Endothelial cell of umbilical vein (primary cell): ENCODE results near the gene GLRA2. TPM values are rescaled to one million over a fixed set of nuclear protein-coding genes. Genes with fewer than 3 reads are reported as not detected.

Experiments
- BruUV-seq: library from RNA; stranded (reverse); fragments of 400-500 nt; replicated peaks from 2 replicates; lab custom pipeline; 2021; lab: Mats Ljungman, UMichigan
- CTCF ChIA-PET: fragments of 300-600, 350-600 bp; sonication (Branson Sonifier 250); formaldehyde crosslinking; loops from one replicate; lab custom pipeline; 2021; ENCODE audit warnings: antibody characterized with exemption, inconsistent platforms; lab: Charles Lee
- POLR2A ChIA-PET: fragments of 300-600, 350-600 bp; sonication (Branson Sonifier 250); formaldehyde crosslinking; loops from one replicate; lab custom pipeline; 2021; ENCODE audit warnings: antibody characterized with exemption, inconsistent platforms; lab: Charles Lee
- DNase-seq: peaks from one replicate; pipeline ENCODE4 v3.0.0-alpha.2; 2011; ENCODE audit warnings: low read depth, low spot score
- FAIRE-seq: peaks from 2 replicates; lab custom pipeline; 2011; peaks lifted over from hg19 to GRCh38; lab: Jason Lieb, UNC
- H2AFZ ChIP-seq: 2 replicates; pipeline ENCODE4 v1.6.0; 2012; ENCODE audit warnings: low read depth, low read length, control low read depth, inconsistent platforms
- H3K27ac ChIP-seq: 2 replicates; pipeline ENCODE4 v1.5.1; 2011; ENCODE audit warnings: low read depth, mild to moderate bottlenecking, control low read depth, low read length, moderate library complexity; ENCODE audit not compliant: insufficient read depth
- H3K27me3 ChIP-seq, 2 experiments: 2 replicates each; pipeline versions ENCODE4 v1.6.0 to v1.6.1; 2011; ENCODE audit warnings: low read length in 2 of 2, mixed read lengths in 1 of 2; ENCODE audit not compliant: control insufficient read depth in 2 of 2, insufficient read depth in 2 of 2
- H3K36me3 ChIP-seq, 2 experiments: 2 replicates in 1 of 2; 3 replicates in 1 of 2; pipeline ENCODE4 v1.5.1; 2011; ENCODE audit warnings: low read length in 2 of 2, mild to moderate bottlenecking in 1 of 2, moderate library complexity in 1 of 2; ENCODE audit not compliant: control insufficient read depth in 2 of 2, insufficient read depth in 2 of 2; ENCODE audit errors: extremely low read depth in 1 of 2
- H3K4me1 ChIP-seq: 3 replicates; pipeline ENCODE4 v1.5.1; 2011; ENCODE audit warnings: mild to moderate bottlenecking, low read length; ENCODE audit not compliant: control insufficient read depth, insufficient read depth; ENCODE audit errors: extremely low read depth
- H3K4me2 ChIP-seq: 2 replicates; pipeline ENCODE4 v1.6.1; 2011; ENCODE audit warnings: low read length, control low read depth, mixed read lengths; ENCODE audit not compliant: insufficient read depth
- H3K4me3 ChIP-seq, 3 experiments: fragments of 200-600 bp in 1 of 3; sonication (generic), shearing (Covaris generic) in 1 of 3; replicated peaks in 1 of 3; 2 replicates each; pipeline ENCODE4 v1.5.1; 2011 to 2016; ENCODE audit warnings: control low read depth in 3 of 3, low read length in 3 of 3, mild to moderate bottlenecking in 2 of 3, inconsistent platforms in 1 of 3, low read depth in 1 of 3, moderate library complexity in 1 of 3; ENCODE audit not compliant: insufficient read depth in 1 of 3
- H3K79me2 ChIP-seq: 2 replicates; pipeline ENCODE4 v1.6.0; 2012; ENCODE audit warnings: low read length, inconsistent platforms; ENCODE audit not compliant: control insufficient read depth, insufficient read depth
- H3K9ac ChIP-seq: replicated peaks from 2 replicates; pipeline ENCODE3; 2011; ENCODE audit warnings: low read length, control low read depth; ENCODE audit not compliant: insufficient read depth; ENCODE audit errors: extremely low read depth
- H3K9me1 ChIP-seq: replicated peaks from 3 replicates; pipeline ENCODE4 v1.6.0; 2011; ENCODE audit warnings: mild to moderate bottlenecking, low read length; ENCODE audit not compliant: control insufficient read depth, insufficient read depth; ENCODE audit errors: extremely low read depth
- H3K9me3 ChIP-seq: replicated peaks from 2 replicates; pipeline ENCODE4 v1.5.1; 2012; ENCODE audit warnings: low read length, inconsistent platforms; ENCODE audit not compliant: control insufficient read depth, insufficient read depth
- H4K20me1 ChIP-seq: replicated peaks from 2 replicates; pipeline ENCODE3; 2011; ENCODE audit warnings: mild to moderate bottlenecking, low read length; ENCODE audit not compliant: control insufficient read depth, insufficient read depth; ENCODE audit errors: extremely low read depth
- EZH2 ChIP-seq: IDR thresholded peaks from 2 replicates; pipeline ENCODE4 v1.6.1; 2012; ENCODE audit warnings: borderline replicate concordance, low read depth, mild to moderate bottlenecking, moderate library complexity, low read length, inconsistent platforms; ENCODE audit not compliant: severe bottlenecking
- FOS ChIP-seq: IDR thresholded peaks from 2 replicates; pipeline ENCODE4 v1.6.1; 2011; ENCODE audit warnings: mild to moderate bottlenecking, low read length, moderate library complexity, borderline replicate concordance; ENCODE audit not compliant: insufficient read depth
- GATA2 ChIP-seq: IDR thresholded peaks from 2 replicates; pipeline ENCODE4 v1.7.0; 2011; ENCODE audit warnings: low read depth, mild to moderate bottlenecking, moderate library complexity, mixed read lengths, low read length; ENCODE audit not compliant: insufficient read length, insufficient read depth
- JUN ChIP-seq: IDR thresholded peaks from 2 replicates; pipeline ENCODE4 v1.6.1; 2011; ENCODE audit warnings: borderline replicate concordance, low read depth; ENCODE audit not compliant: insufficient read length, insufficient read depth
- MYC ChIP-seq: IDR thresholded peaks from one replicate; pipeline ENCODE4 v1.6.1; 2011; ENCODE audit warnings: mild to moderate bottlenecking, low read depth, low read length
- POLR2A ChIP-seq: IDR thresholded peaks from 2 replicates; pipeline ENCODE4 v1.6.1; 2012; ENCODE audit warnings: low read depth, mild to moderate bottlenecking, control low read depth, low read length
- POLR2AphosphoS5 ChIP-seq: IDR thresholded peaks from 2 replicates; pipeline ENCODE4 v1.6.1; 2012; ENCODE audit warnings: low read depth, mild to moderate bottlenecking, control low read depth, low read length, moderate library complexity; ENCODE audit not compliant: insufficient read depth
- dilution Hi-C: fragments of 300-500 bp; cut with MboI; formaldehyde crosslinking; loops from one replicate; pipeline ENCODE4 v1.15.0; 2019; ENCODE audit warnings: low sequenced_read_pairs; ENCODE audit not compliant: extremely low pct_ligation_motif_present
- intact Hi-C: fragments of 100-400 bp; cut with micrococcal nuclease; formaldehyde crosslinking; loops from one replicate; pipeline ENCODE4 v1.10.0; 2022
- polyA plus RNA-seq, 4 experiments: library from polyadenylated mRNA; depleted of rRNA in 3 of 4; stranded (reverse) in 3 of 4; unstranded in 1 of 4; fragments of >200 nt; gene quantifications; 2 replicates each; pipeline versions ENCODE4 v1.2.1 to v1.2.3, GENCODE V29; 2011 to 2012; ENCODE audit warnings: missing spikeins in 1 of 4
- total RNA-seq: library from RNA; stranded (reverse); gene quantifications from 2 replicates; pipeline ENCODE4 v1.2.3, GENCODE V29; 2021
- TF ChIP-seq, protein P1 (sequence below), 2 donors: IDR thresholded peaks; 1 replicate in 1 of 2; 2 replicates in 1 of 2; pipeline ENCODE4 v1.5.1; 2011; ENCODE audit warnings: low read length in 2 of 2, mild to moderate bottlenecking in 2 of 2, moderate library complexity in 2 of 2, control low read depth in 1 of 2, inconsistent platforms in 1 of 2, low read depth in 1 of 2; ENCODE audit not compliant: insufficient read depth in 1 of 2; ENCODE audit errors: extremely low read depth in 1 of 2
- TF ChIP-seq, protein P2 (sequence below): IDR thresholded peaks from 2 replicates; pipeline ENCODE4 v1.6.1; 2011; ENCODE audit not compliant: insufficient read depth, insufficient read length

Gene GLRA2
- total and polyA plus RNA-seq, 2 donors (not counting 3 experiments of a cell fraction or from before 2014, with no cell fraction given) = not detected

DNA sequence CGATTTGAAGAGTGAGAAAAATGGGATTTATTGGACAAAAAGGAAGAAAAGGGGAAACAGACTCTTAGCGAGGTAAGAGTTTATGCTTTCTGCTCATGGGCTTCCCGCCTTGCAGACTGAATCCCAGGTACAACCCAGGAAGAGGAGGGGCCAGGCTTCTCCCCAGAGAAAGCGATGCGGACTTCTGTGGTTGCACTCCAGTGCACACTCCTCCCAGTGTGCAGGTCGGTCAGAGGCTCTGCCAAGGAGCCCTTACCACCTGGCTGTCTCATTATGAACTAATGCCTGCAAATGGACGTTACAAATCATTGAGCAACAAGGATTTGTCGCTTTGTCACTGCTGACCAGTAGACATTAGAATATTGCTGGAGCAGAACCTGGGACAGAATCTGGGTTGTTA, 39.9 kb upstream of the GLRA2 start:
- no peak for DNase-seq
- dilution Hi-C loops = no loop called here
- BruUV-seq = no TSS peak
- Histone ChIP-seq H3K36me3 (no peaks in the 10 kb centered on the region), H3K4me2 (no peak overlapping the region), H3K4me3 (no peak overlapping the region), H3K4me1 (no peaks in the 10 kb centered on the region), H3K79me2 (no peaks in the 10 kb centered on the region), H3K27ac (no peak overlapping the region), H4K20me1 (no peaks in the 10 kb centered on the region), H3K9me1 (no peaks in the 10 kb centered on the region), H3K9ac (no peak overlapping the region), H3K27me3 (no peaks in the 10 kb centered on the region), H2AFZ (no peak overlapping the region), H3K9me3 (no peaks in the 10 kb centered on the region)
- ChIA-PET CTCF (no interaction called here), POLR2A (no interaction called here)
- intact Hi-C loops = no loop called here
- FAIRE-seq = no peak
- TF ChIP-seq POLR2AphosphoS5 (no peak), EZH2 (no peak), FOS (no peak), GATA2 (no peak), MYC (no peak), JUN (no peak), POLR2A (no peak)
- TF ChIP-seq, protein P1, sequence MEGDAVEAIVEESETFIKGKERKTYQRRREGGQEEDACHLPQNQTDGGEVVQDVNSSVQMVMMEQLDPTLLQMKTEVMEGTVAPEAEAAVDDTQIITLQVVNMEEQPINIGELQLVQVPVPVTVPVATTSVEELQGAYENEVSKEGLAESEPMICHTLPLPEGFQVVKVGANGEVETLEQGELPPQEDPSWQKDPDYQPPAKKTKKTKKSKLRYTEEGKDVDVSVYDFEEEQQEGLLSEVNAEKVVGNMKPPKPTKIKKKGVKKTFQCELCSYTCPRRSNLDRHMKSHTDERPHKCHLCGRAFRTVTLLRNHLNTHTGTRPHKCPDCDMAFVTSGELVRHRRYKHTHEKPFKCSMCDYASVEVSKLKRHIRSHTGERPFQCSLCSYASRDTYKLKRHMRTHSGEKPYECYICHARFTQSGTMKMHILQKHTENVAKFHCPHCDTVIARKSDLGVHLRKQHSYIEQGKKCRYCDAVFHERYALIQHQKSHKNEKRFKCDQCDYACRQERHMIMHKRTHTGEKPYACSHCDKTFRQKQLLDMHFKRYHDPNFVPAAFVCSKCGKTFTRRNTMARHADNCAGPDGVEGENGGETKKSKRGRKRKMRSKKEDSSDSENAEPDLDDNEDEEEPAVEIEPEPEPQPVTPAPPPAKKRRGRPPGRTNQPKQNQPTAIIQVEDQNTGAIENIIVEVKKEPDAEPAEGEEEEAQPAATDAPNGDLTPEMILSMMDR (IDR thresholded peaks at IDR 0.05; ENCODE audit: extremely low read depth in 1 of 2, insufficient read depth in 1 of 2, low read depth in 1 of 2, low read length in 2 of 2) = no peak
- TF ChIP-seq, protein P2, sequence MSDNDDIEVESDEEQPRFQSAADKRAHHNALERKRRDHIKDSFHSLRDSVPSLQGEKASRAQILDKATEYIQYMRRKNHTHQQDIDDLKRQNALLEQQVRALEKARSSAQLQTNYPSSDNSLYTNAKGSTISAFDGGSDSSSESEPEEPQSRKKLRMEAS = no peak
